ENCODE measurements around the gene DDX51.
A peak's percentile ranks its signal among the peaks of the same experiment; 100 is the strongest.

DNA sequence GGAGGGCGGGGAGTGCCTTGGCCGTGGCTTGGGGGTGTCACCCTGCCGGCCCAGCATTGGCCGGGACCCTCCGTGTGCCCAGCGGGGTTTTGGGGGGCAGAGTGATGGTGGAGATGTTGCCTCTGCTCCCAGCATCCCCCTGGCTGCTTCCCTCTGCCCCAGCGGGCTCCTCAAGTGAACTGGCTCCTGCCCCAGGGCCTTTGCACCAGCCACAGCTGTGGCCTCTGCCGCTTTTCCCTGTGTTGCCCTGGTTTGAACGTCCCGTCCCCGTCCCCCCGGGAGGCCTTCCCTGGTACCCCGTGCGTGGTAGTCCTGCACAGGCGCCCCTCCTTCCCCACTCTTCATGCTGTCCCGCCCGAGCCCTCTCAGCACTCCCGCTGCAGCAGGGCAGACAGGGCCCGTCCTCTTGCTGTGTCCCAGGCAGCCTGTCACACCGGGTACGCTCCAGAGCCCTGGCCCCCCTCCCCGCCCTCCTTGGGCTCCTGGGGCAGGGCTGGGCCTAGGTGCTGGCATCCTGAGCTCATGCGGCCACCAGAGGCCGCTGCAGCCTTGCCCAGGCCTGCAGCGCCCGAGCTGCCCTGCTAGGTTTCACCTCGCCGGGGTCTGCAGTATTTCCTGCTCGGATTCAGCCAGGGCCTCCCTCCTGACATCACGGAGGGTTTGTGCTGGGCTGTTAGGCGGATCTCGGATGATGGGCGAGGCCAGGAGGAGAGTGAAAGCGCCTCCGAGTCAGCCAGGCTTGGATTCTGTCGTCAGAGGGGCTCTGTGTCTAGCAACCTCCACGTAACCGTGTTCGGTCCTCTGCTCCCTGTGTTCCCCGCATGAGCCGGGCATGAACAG, 9.6 kb upstream of the DDX51 start:
- TF ChIP-seq CTCF (IDR thresholded peaks at IDR 0.05; ENCODE audit: insufficient read depth, low read length) (peak; percentile 81), POLR2AphosphoS5 (IDR thresholded peaks at IDR 0.05; ENCODE audit: low read depth) (no peak), GABPA (IDR thresholded peaks at IDR 0.05; ENCODE audit: low read depth) (no peak), SPI1 (IDR thresholded peaks at IDR 0.05; ENCODE audit: borderline replicate concordance, low read depth) (no peak), REST (IDR thresholded peaks at IDR 0.05; ENCODE audit: insufficient replicate concordance, low read depth) (no peak)
